Osteocyte (in vitro differentiated cells): ENCODE data around the gene SP2. TPM values are rescaled to one million over a fixed set of nuclear protein-coding genes. Genes with fewer than 3 reads are reported as not detected.

Experiments used
- DNase-seq: peaks from one replicate; pipeline ENCODE4 v3.0.0; 2021; ENCODE audit warnings: mixed read lengths; ENCODE audit not compliant: unreplicated experiment; ENCODE audit errors: extremely low spot score
- H3K27ac Mint-ChIP-seq: one replicate; pipeline ENCODE4 v1.8.0; 2021; ENCODE audit warnings: mild to moderate bottlenecking, mixed read lengths; ENCODE audit not compliant: unreplicated experiment
- H3K27me3 Mint-ChIP-seq: one replicate; pipeline ENCODE4 v1.8.0; 2021; ENCODE audit warnings: mixed read lengths; ENCODE audit not compliant: unreplicated experiment
- H3K36me3 Mint-ChIP-seq: one replicate; pipeline ENCODE4 v1.8.0; 2021; ENCODE audit warnings: mixed read lengths; ENCODE audit not compliant: unreplicated experiment
- H3K4me1 Mint-ChIP-seq: one replicate; pipeline ENCODE4 v1.8.0; 2021; ENCODE audit warnings: mixed read lengths; ENCODE audit not compliant: unreplicated experiment
- H3K4me3 Mint-ChIP-seq: one replicate; pipeline ENCODE4 v1.8.0; 2021; ENCODE audit warnings: mild to moderate bottlenecking, moderate library complexity, mixed read lengths; ENCODE audit not compliant: unreplicated experiment
- H3K9me3 Mint-ChIP-seq: one replicate; pipeline ENCODE4 v1.8.0; 2021; ENCODE audit warnings: mixed read lengths; ENCODE audit not compliant: unreplicated experiment
- CTCF ChIP-seq: fragments of 200-600 bp; sonication (generic); IDR thresholded peaks from 2 replicates; pipeline ENCODE4 v1.5.0; 2021; ENCODE audit warnings: antibody characterized with exemption, mild to moderate bottlenecking, moderate library complexity
- total RNA-seq: library from RNA; stranded (reverse); gene quantifications from 2 replicates; pipeline ENCODE4 v1.2.1, GENCODE V29; 2021

Gene SP2
- total RNA-seq, 1 donor from 2014 or later: 19.9 TPM

GRCh38 chr17:47850692-47851573 is 45.1 kb upstream of the SP2 start, which contains the start of gene SP6:
Gene SP6, minus strand, starts transcription at chr17:47851163. Its CDS starts 2,734 bp downstream, at chr17:47848429.
- H3K9me3 Mint-ChIP-seq: no peaks in the 10 kb centered on the region
- H3K4me3 Mint-ChIP-seq: peak within 1 kb of the TSS; percentile 27
- no peak within 1 kb of the TSS for H3K27ac Mint-ChIP-seq
- H3K27me3 Mint-ChIP-seq: peaks cover 72% of the 10 kb centered on the region
- peaks cover 18% of the 10 kb centered on the region for H3K4me1 Mint-ChIP-seq
- H3K36me3 Mint-ChIP-seq: no peaks in the 10 kb centered on the region
- DNase-seq: no peak
- peak; percentile 38 for TF ChIP-seq CTCF

- no peak overlapping the region for H3K27ac Mint-ChIP-seq
- no peaks in the 10 kb centered on the region for H3K9me3 Mint-ChIP-seq
- DNase-seq: no peak
- TF ChIP-seq CTCF: no peak
- H3K4me3 Mint-ChIP-seq: peak overlapping the region; percentile 14
- peaks cover 17% of the 10 kb centered on the region for H3K4me1 Mint-ChIP-seq
- H3K36me3 Mint-ChIP-seq: no peaks in the 10 kb centered on the region
- H3K27me3 Mint-ChIP-seq: peaks cover 64% of the 10 kb centered on the region
Measured at GRCh38 chr17:47851764-47852112, 44.3 kb upstream of the SP2 start.

GRCh38 chr17:47852113-47852949 is 43.7 kb upstream of the SP2 start:
- no peak overlapping the region for H3K27ac Mint-ChIP-seq
- H3K27me3 Mint-ChIP-seq: peaks cover 58% of the 10 kb centered on the region
- no peaks in the 10 kb centered on the region for H3K36me3 Mint-ChIP-seq
- TF ChIP-seq CTCF: no peak
- no peak for DNase-seq
- no peaks in the 10 kb centered on the region for H3K9me3 Mint-ChIP-seq
- H3K4me1 Mint-ChIP-seq: peaks cover 13% of the 10 kb centered on the region
- H3K4me3 Mint-ChIP-seq: no peak overlapping the region

GRCh38 chr17:47853616-47854015 is 42.4 kb upstream of the SP2 start:
- Mint-ChIP-seq H3K27ac (no peak overlapping the region), H3K4me1 (peaks cover 12% of the 10 kb centered on the region), H3K9me3 (no peaks in the 10 kb centered on the region), H3K4me3 (no peak overlapping the region), H3K27me3 (peaks cover 55% of the 10 kb centered on the region), H3K36me3 (no peaks in the 10 kb centered on the region)
- DNase-seq: no peak
- no peak for TF ChIP-seq CTCF

GRCh38 chr17:47855737-47856136 is 40.3 kb upstream of the SP2 start:
- H3K36me3 Mint-ChIP-seq: no peaks in the 10 kb centered on the region
- DNase-seq: no peak
- H3K27ac Mint-ChIP-seq: no peak overlapping the region
- H3K4me3 Mint-ChIP-seq: no peak overlapping the region
- TF ChIP-seq CTCF: no peak
- peaks cover 8% of the 10 kb centered on the region for H3K4me1 Mint-ChIP-seq
- peaks cover 44% of the 10 kb centered on the region for H3K27me3 Mint-ChIP-seq
- H3K9me3 Mint-ChIP-seq: no peaks in the 10 kb centered on the region
